Epithelial cell of esophagus (primary cell): Measurements from ENCODE around the gene CLSTN2.

Experiments used
- DNase-seq: peaks from one replicate; pipeline ENCODE4 v3.0.0; 2010; ENCODE audit warnings: low read depth
- H3K4me3 ChIP-seq: 2 replicates; pipeline ENCODE4 v1.5.1; 2011; ENCODE audit warnings: mild to moderate bottlenecking, low read length, control low read depth
- TF ChIP-seq, protein P1 (sequence below): IDR thresholded peaks from 2 replicates; pipeline ENCODE4 v1.5.1; 2011; ENCODE audit warnings: low read depth, mild to moderate bottlenecking, low read length, control low read depth, inconsistent platforms; ENCODE audit not compliant: insufficient read depth; ENCODE audit errors: missing control alignments

Gene CLSTN2

DNA sequence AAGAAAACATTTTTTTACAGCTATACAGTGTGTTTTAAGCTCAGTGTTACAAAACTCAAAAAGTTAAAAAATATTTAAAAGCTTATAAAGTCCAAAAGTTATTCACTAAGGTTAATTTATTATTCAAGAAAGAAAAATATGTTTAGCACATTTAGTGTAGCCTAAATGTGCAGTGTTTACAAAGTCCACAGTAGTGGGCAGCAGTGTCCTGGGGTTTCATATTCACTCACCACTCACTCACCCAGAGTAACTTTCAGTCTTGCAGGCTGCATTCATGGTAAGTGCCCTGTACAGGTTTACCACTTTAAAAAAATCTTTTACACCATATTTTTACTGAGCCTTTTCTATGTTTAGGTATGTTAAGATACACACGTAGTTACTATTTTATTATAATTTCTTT is 442.7 kb downstream of the CLSTN2 start:
- no peak for DNase-seq
- TF ChIP-seq, protein P1, sequence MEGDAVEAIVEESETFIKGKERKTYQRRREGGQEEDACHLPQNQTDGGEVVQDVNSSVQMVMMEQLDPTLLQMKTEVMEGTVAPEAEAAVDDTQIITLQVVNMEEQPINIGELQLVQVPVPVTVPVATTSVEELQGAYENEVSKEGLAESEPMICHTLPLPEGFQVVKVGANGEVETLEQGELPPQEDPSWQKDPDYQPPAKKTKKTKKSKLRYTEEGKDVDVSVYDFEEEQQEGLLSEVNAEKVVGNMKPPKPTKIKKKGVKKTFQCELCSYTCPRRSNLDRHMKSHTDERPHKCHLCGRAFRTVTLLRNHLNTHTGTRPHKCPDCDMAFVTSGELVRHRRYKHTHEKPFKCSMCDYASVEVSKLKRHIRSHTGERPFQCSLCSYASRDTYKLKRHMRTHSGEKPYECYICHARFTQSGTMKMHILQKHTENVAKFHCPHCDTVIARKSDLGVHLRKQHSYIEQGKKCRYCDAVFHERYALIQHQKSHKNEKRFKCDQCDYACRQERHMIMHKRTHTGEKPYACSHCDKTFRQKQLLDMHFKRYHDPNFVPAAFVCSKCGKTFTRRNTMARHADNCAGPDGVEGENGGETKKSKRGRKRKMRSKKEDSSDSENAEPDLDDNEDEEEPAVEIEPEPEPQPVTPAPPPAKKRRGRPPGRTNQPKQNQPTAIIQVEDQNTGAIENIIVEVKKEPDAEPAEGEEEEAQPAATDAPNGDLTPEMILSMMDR, result peak; percentile 16
- H3K4me3 ChIP-seq, result no peak overlapping the region

GRCh38 chr3:140378571-140379340 is 443.8 kb downstream of the CLSTN2 start:
- TF ChIP-seq, protein P1, result no peak
- DNase-seq, result peak; percentile 10
- no peak overlapping the region for H3K4me3 ChIP-seq

GRCh38 chr3:140384028-140384771 is 449.2 kb downstream of the CLSTN2 start:
- no peak overlapping the region for H3K4me3 ChIP-seq
- TF ChIP-seq, protein P1, result no peak
- no peak for DNase-seq

DNA sequence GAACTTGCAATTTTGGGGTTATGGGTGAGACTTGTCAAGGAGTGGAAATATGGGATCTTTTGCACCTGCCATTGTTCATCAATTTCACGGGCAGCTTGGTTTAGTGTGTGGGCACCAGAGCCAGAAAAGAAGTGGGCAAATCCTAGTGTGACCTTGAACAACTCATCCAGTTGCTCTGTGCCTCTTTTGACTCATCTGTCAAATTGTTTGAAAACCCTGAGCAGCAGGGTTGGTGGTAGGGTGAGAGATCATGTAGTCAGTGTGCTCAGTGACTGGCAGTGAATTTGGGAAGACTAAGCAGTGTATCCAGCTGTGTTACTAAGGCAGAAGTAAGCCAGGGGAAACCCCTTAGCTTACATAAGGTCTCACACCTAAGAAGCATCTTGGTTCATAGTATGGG is 449.9 kb downstream of the CLSTN2 start:
- TF ChIP-seq, protein P1, result no peak
- no peak for DNase-seq
- H3K4me3 ChIP-seq, result no peak overlapping the region

- TF ChIP-seq, protein P1, result no peak
- H3K4me3 ChIP-seq, result no peak overlapping the region
- DNase-seq, result peak; percentile 17
These were observed 451.5 kb downstream of the CLSTN2 start for GRCh38 chr3:140386357-140387100.

DNA sequence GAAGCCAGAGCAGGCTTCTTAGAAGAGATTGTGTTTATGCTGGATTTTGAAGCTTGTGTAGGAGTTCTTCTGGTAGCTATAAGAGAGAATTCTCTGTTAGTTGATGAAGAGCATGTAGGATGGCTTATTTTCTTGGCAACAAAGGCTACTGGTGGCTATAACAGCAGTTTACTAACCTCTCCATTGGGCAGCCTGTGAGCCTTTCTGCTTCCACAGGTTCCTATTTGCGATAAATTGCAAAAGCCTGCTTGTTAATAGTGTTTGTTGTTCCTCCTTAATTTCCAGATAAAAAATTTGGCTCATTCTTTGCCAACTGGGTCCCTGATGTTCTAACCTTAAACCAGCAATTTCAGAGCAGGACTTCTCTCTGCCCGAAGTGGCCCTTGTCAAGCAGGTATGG is 452.3 kb downstream of the CLSTN2 start:
- TF ChIP-seq, protein P1, result no peak
- no peak for DNase-seq
- no peak overlapping the region for H3K4me3 ChIP-seq
